ENCODE results near the gene C19orf25. TPM values are rescaled to one million over a fixed set of nuclear protein-coding genes. Genes with fewer than 3 reads are reported as not detected.
A peak's percentile ranks its signal among the peaks of the same experiment; 100 is the strongest.

C19orf25 gene
- polyA plus RNA-seq, 1 of the 3 experiments (the other 2 are of a cell fraction): 25.3 TPM

- CTCF ChIA-PET: interaction anchor here (1.4 to 3.5 kb wide), 4 partner anchors 8 to 187 kb away, joined by 5 to 16 read pairs (median 6); partner anchors contain the start of gene RPS15
- Histone ChIP-seq H2AFZ (ENCODE audit: low read depth) (no peak overlapping the region), H3K9me3 (no peaks in the 10 kb centered on the region), H3K79me2 (ENCODE audit: insufficient read depth) (no peaks in the 10 kb centered on the region), H3K36me3 (replicated peaks in 1 of 2; ENCODE audit: control insufficient read depth in 1 of 2, insufficient read depth in 2 of 2, low read length in 1 of 2) (no peaks in the 10 kb centered on the region), H3K4me2 (no peak overlapping the region), H3F3A (replicated peaks; ENCODE audit: insufficient read depth) (peaks cover 19% of the 10 kb centered on the region), H3K9ac (no peak overlapping the region), H3K4me3 (ENCODE audit: low read depth in 2 of 2, low read length in 1 of 2) (peak overlapping the region in 1 of 2 experiments; percentile 60; a peak in 1 of 4 replicates), H3K9me2 (no peaks in the 10 kb centered on the region), H3K27ac (ENCODE audit: low read depth in 2 of 2, low read length in 1 of 2) (peak overlapping the region in 1 of 2 experiments; percentile 86; a peak in 1 of 4 replicates), H3K27me3 (ENCODE audit: insufficient read depth) (no peaks in the 10 kb centered on the region), H4K20me1 (ENCODE audit: insufficient read depth) (peaks cover 18% of the 10 kb centered on the region; the same call in 1 of the 2 replicates), H3K4me1 (ENCODE audit: control insufficient read depth in 1 of 2, insufficient read depth in 2 of 2, low read depth in 1 of 2, low read length in 1 of 2) (peaks cover 0 to 36% of the 10 kb centered on the region in 2 experiments; a peak in 1 of 4 replicates)
- 87% methylated on average over 9 of the region's 30 CpGs for WGBS (ENCODE audit: low lambda C conversion rate)
- no peak for TF ChIP-seq FOXM1 (IDR thresholded peaks at IDR 0.05; ENCODE audit: low read depth)
- TF ChIP-seq, protein P1, sequence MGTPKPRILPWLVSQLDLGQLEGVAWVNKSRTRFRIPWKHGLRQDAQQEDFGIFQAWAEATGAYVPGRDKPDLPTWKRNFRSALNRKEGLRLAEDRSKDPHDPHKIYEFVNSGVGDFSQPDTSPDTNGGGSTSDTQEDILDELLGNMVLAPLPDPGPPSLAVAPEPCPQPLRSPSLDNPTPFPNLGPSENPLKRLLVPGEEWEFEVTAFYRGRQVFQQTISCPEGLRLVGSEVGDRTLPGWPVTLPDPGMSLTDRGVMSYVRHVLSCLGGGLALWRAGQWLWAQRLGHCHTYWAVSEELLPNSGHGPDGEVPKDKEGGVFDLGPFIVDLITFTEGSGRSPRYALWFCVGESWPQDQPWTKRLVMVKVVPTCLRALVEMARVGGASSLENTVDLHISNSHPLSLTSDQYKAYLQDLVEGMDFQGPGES (IDR thresholded peaks at IDR 0.05; ENCODE audit: low read depth, low read length): no peak
- TF ChIP-seq, protein P2, sequence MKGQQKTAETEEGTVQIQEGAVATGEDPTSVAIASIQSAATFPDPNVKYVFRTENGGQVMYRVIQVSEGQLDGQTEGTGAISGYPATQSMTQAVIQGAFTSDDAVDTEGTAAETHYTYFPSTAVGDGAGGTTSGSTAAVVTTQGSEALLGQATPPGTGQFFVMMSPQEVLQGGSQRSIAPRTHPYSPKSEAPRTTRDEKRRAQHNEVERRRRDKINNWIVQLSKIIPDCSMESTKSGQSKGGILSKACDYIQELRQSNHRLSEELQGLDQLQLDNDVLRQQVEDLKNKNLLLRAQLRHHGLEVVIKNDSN (IDR thresholded peaks at IDR 0.05; ENCODE audit: borderline replicate concordance, low read depth): no peak
- TF ChIP-seq ZBTB33 (IDR thresholded peaks at IDR 0.05; ENCODE audit: borderline replicate concordance, low read depth): no peak
- no peak for TF ChIP-seq USF2 (IDR thresholded peaks at IDR 0.05; ENCODE audit: borderline replicate concordance, low read depth, low read length)
- TF ChIP-seq YY1 (IDR thresholded peaks at IDR 0.05; ENCODE audit: low read depth): no peak
- TF ChIP-seq CHD2 (IDR thresholded peaks at IDR 0.05; ENCODE audit: low read length, partially characterized antibody): no peak
- TF ChIP-seq, protein P3, sequence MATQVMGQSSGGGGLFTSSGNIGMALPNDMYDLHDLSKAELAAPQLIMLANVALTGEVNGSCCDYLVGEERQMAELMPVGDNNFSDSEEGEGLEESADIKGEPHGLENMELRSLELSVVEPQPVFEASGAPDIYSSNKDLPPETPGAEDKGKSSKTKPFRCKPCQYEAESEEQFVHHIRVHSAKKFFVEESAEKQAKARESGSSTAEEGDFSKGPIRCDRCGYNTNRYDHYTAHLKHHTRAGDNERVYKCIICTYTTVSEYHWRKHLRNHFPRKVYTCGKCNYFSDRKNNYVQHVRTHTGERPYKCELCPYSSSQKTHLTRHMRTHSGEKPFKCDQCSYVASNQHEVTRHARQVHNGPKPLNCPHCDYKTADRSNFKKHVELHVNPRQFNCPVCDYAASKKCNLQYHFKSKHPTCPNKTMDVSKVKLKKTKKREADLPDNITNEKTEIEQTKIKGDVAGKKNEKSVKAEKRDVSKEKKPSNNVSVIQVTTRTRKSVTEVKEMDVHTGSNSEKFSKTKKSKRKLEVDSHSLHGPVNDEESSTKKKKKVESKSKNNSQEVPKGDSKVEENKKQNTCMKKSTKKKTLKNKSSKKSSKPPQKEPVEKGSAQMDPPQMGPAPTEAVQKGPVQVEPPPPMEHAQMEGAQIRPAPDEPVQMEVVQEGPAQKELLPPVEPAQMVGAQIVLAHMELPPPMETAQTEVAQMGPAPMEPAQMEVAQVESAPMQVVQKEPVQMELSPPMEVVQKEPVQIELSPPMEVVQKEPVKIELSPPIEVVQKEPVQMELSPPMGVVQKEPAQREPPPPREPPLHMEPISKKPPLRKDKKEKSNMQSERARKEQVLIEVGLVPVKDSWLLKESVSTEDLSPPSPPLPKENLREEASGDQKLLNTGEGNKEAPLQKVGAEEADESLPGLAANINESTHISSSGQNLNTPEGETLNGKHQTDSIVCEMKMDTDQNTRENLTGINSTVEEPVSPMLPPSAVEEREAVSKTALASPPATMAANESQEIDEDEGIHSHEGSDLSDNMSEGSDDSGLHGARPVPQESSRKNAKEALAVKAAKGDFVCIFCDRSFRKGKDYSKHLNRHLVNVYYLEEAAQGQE (IDR thresholded peaks at IDR 0.05; ENCODE audit: low read depth, low read length): no peak
- TF ChIP-seq RXRA (IDR thresholded peaks at IDR 0.05; ENCODE audit: borderline replicate concordance, low read depth): no peak
- no peak for TF ChIP-seq FOXJ3 (CRISPR knock-in tag; IDR thresholded peaks at IDR 0.05)
- TF ChIP-seq SIN3A (IDR thresholded peaks at IDR 0.05; ENCODE audit: borderline replicate concordance, low read depth, low read length): no peak
- no peak for TF ChIP-seq POLR2AphosphoS5 (IDR thresholded peaks at IDR 0.05; ENCODE audit: low read depth, low read length)
- TF ChIP-seq NFIC (IDR thresholded peaks at IDR 0.05; ENCODE audit: borderline replicate concordance): no peak
- POLR2A ChIA-PET: interaction anchor here (1.0 to 1.1 kb wide), 2 partner anchors 9 to 114 kb away, joined by 3 to 5 read pairs; no protein-coding TSS in a partner anchor
- no peak for DNase-seq
Observed at GRCh38 chr19:1452802-1453524, 26.1 kb downstream of the C19orf25 start.

Data from SK-N-SH (cell line).